ENCODE measurements around the gene DIAPH2. TPM values are rescaled to one million over a fixed set of nuclear protein-coding genes. Genes with fewer than 3 reads are reported as not detected.

DIAPH2 gene
- total RNA-seq, 2 experiments from 2014 or later, result 10.0 to 10.6 TPM

- no peak for DNase-seq
- no peaks in the 10 kb centered on the region for H3K27me3 Mint-ChIP-seq
- no peaks in the 10 kb centered on the region for H3K4me1 Mint-ChIP-seq (ENCODE audit: low read depth)
- CTCF ChIA-PET, result no interaction called here
- H3K27ac Mint-ChIP-seq, result no peak overlapping the region
- H3K36me3 Mint-ChIP-seq, result peaks cover 2% of the 10 kb centered on the region
- H3K4me3 Mint-ChIP-seq, result no peak overlapping the region
- no peaks in the 10 kb centered on the region for H3K9me3 Mint-ChIP-seq
- POLR2A ChIA-PET, result no interaction called here
- intact Hi-C loops (cut with micrococcal nuclease), result no loop called here
Measured at GRCh38 chrX:96918864-96919263, 234.2 kb downstream of the DIAPH2 start.

DNA sequence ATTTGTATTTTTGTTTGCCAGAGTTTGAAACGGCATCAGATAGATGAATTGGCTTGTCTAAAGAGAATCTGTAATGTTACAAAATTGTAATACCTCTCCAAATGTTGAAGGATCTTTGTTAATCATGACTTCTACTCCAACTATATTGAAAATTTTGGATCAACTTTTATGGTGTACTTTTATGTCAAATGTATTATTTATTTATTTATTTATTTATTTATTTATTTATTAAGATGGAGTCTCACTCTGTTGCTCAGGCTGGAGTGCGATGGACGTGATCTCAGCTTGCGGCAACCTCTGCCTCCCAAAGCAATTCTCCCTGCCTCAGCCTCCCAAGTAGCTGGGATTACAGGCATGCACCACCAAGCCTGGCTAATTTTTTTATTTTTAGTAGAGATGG is 235.0 kb downstream of the DIAPH2 start:
- Mint-ChIP-seq H3K27ac (no peak overlapping the region), H3K27me3 (no peaks in the 10 kb centered on the region), H3K9me3 (no peaks in the 10 kb centered on the region), H3K4me1 (ENCODE audit: low read depth) (no peaks in the 10 kb centered on the region), H3K36me3 (peaks cover 2% of the 10 kb centered on the region), H3K4me3 (no peak overlapping the region)
- DNase-seq, result no peak
- CTCF ChIA-PET, result no interaction called here
- intact Hi-C loops (cut with micrococcal nuclease), result no loop called here
- POLR2A ChIA-PET, result no interaction called here

- Mint-ChIP-seq H3K4me3 (no peak overlapping the region), H3K36me3 (peaks cover 7% of the 10 kb centered on the region), H3K27ac (no peak overlapping the region), H3K9me3 (peaks cover 2% of the 10 kb centered on the region), H3K4me1 (ENCODE audit: low read depth) (no peaks in the 10 kb centered on the region), H3K27me3 (no peaks in the 10 kb centered on the region)
- POLR2A ChIA-PET, result no interaction called here
- DNase-seq, result no peak
- intact Hi-C loops (cut with micrococcal nuclease), result no loop called here
- CTCF ChIA-PET, result no interaction called here
Measured at GRCh38 chrX:96924581-96924980, 239.9 kb downstream of the DIAPH2 start.

DNA sequence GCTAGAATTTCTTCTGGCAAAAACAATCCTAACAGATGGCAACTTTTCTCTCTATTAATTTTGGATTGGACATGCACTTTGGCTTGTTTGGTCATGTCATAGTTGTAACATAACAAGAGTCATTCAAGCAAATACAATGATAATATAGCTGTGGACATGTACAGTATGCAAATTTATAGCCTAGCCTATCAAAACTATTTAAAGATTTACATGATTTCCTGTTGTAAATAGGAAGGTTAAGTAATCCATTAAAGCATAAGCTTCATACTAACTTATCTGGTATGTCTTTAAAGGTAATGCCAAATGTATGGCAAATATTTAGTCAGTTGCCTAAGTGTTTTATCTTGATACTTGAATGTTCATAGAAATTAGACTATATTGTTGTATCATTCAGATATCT is 244.4 kb downstream of the DIAPH2 start:
- H3K36me3 Mint-ChIP-seq, result peaks cover 8% of the 10 kb centered on the region
- ChIA-PET POLR2A (no interaction called here), CTCF (no interaction called here)
- H3K27ac Mint-ChIP-seq, result no peak overlapping the region
- intact Hi-C loops (cut with micrococcal nuclease), result no loop called here
- H3K4me1 Mint-ChIP-seq (ENCODE audit: low read depth), result no peaks in the 10 kb centered on the region
- H3K4me3 Mint-ChIP-seq, result no peak overlapping the region
- peaks cover 2% of the 10 kb centered on the region for H3K9me3 Mint-ChIP-seq
- no peaks in the 10 kb centered on the region for H3K27me3 Mint-ChIP-seq
- no peak for DNase-seq

- CTCF ChIA-PET, result no interaction called here
- H3K27me3 Mint-ChIP-seq, result no peaks in the 10 kb centered on the region
- no peak overlapping the region for H3K27ac Mint-ChIP-seq
- DNase-seq, result no peak
- no peak overlapping the region for H3K4me3 Mint-ChIP-seq
- H3K4me1 Mint-ChIP-seq (ENCODE audit: low read depth), result no peaks in the 10 kb centered on the region
- H3K36me3 Mint-ChIP-seq, result peaks cover 43% of the 10 kb centered on the region
- intact Hi-C loops (cut with micrococcal nuclease), result no loop called here
- POLR2A ChIA-PET, result no interaction called here
- H3K9me3 Mint-ChIP-seq, result peaks cover 25% of the 10 kb centered on the region
Measured at GRCh38 chrX:96957718-96958117, 273.1 kb downstream of the DIAPH2 start.

DNA sequence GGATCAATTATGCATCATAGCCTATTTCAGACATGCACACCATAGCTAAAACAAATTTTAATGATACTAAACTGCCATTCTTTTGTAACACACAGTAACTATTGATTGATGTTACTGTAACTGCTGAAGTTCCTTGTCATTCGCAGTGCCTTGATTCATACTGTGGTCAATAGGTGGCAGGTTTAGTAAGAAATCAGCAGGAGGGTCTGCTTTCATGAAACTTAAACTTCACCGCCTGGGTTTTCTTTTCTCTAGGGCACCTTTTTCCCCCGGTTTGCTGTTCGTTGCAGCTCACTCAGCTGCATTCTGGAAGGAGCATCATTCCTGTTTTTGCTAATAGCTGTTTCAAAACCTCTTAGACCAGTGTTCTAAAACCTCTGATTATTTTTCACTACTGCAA is 287.2 kb downstream of the DIAPH2 start:
- intact Hi-C loops (cut with micrococcal nuclease), result no loop called here
- Mint-ChIP-seq H3K36me3 (peaks cover 20% of the 10 kb centered on the region), H3K4me3 (no peak overlapping the region), H3K4me1 (ENCODE audit: low read depth) (no peaks in the 10 kb centered on the region), H3K27ac (no peak overlapping the region), H3K27me3 (no peaks in the 10 kb centered on the region), H3K9me3 (no peaks in the 10 kb centered on the region)
- CTCF ChIA-PET, result no interaction called here
- no peak for DNase-seq
- POLR2A ChIA-PET, result no interaction called here

GRCh38 chrX:96978906-96979305 is 294.3 kb downstream of the DIAPH2 start:
- intact Hi-C loops (cut with micrococcal nuclease), result no loop called here
- Mint-ChIP-seq H3K36me3 (peaks cover 3% of the 10 kb centered on the region), H3K4me3 (no peak overlapping the region), H3K27me3 (no peaks in the 10 kb centered on the region), H3K27ac (no peak overlapping the region), H3K9me3 (no peaks in the 10 kb centered on the region), H3K4me1 (ENCODE audit: low read depth) (no peaks in the 10 kb centered on the region)
- ChIA-PET POLR2A (no interaction called here), CTCF (no interaction called here)
- no peak for DNase-seq

DNA sequence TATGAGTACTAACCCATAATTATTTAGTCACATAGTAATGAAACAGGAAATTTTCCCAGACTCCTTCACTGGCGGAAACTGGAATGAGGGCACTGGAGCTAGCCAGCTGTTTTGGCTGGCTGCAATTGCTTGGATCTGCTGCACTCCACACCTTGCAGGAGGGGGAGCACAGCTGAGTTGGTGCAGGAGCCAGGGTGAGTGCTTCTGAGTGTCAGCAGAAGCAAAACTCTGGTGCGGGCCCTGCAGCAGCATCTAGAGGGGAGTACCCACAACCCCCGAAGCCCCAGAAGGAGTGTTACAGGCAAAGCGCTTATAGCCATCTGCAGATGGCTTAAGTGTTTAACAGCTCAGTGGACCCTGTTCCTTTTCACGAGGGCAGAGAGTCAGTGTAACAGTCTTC is 295.1 kb downstream of the DIAPH2 start:
- Mint-ChIP-seq H3K27ac (no peak overlapping the region), H3K4me3 (no peak overlapping the region), H3K36me3 (peaks cover 3% of the 10 kb centered on the region), H3K9me3 (no peaks in the 10 kb centered on the region), H3K4me1 (ENCODE audit: low read depth) (no peaks in the 10 kb centered on the region), H3K27me3 (no peaks in the 10 kb centered on the region)
- ChIA-PET POLR2A (no interaction called here), CTCF (no interaction called here)
- intact Hi-C loops (cut with micrococcal nuclease), result no loop called here
- no peak for DNase-seq

DNA sequence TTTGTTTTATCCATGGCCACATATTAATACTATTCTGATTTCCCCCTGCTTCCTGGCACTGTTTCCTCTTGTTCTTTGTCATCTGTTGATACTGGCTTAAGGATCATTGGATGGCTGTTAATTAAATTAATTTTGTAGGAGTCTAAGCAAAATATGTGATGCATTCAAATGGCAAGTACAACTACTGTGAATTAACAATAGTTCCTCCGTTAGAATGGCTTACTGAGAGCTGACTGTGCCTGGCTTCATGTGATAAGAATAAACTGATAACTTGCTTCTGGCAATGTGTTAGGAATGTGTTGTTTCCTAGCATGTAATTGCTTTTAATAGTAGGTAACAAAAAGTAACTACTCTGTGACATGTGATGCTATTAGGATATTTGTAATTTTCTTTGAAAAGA is 297.5 kb downstream of the DIAPH2 start:
- H3K4me1 Mint-ChIP-seq (ENCODE audit: low read depth), result no peaks in the 10 kb centered on the region
- H3K27me3 Mint-ChIP-seq, result no peaks in the 10 kb centered on the region
- ChIA-PET POLR2A (no interaction called here), CTCF (no interaction called here)
- DNase-seq, result no peak
- H3K9me3 Mint-ChIP-seq, result no peaks in the 10 kb centered on the region
- H3K36me3 Mint-ChIP-seq, result peaks cover 3% of the 10 kb centered on the region
- H3K4me3 Mint-ChIP-seq, result no peak overlapping the region
- intact Hi-C loops (cut with micrococcal nuclease), result no loop called here
- no peak overlapping the region for H3K27ac Mint-ChIP-seq

GRCh38 chrX:96984538-96984937 is 299.9 kb downstream of the DIAPH2 start:
- Mint-ChIP-seq H3K4me3 (no peak overlapping the region), H3K27me3 (no peaks in the 10 kb centered on the region), H3K27ac (no peak overlapping the region), H3K36me3 (peaks cover 3% of the 10 kb centered on the region), H3K9me3 (no peaks in the 10 kb centered on the region), H3K4me1 (ENCODE audit: low read depth) (no peaks in the 10 kb centered on the region)
- intact Hi-C loops (cut with micrococcal nuclease), result no loop called here
- ChIA-PET CTCF (no interaction called here), POLR2A (no interaction called here)
- DNase-seq, result no peak

- peaks cover 3% of the 10 kb centered on the region for H3K36me3 Mint-ChIP-seq
- DNase-seq, result no peak
- no peaks in the 10 kb centered on the region for H3K27me3 Mint-ChIP-seq
- CTCF ChIA-PET, result no interaction called here
- H3K4me1 Mint-ChIP-seq (ENCODE audit: low read depth), result no peaks in the 10 kb centered on the region
- intact Hi-C loops (cut with micrococcal nuclease), result no loop called here
- no peaks in the 10 kb centered on the region for H3K9me3 Mint-ChIP-seq
- H3K4me3 Mint-ChIP-seq, result no peak overlapping the region
- no peak overlapping the region for H3K27ac Mint-ChIP-seq
- POLR2A ChIA-PET, result no interaction called here
Measured at GRCh38 chrX:96985046-96985445, 300.4 kb downstream of the DIAPH2 start.

DNA sequence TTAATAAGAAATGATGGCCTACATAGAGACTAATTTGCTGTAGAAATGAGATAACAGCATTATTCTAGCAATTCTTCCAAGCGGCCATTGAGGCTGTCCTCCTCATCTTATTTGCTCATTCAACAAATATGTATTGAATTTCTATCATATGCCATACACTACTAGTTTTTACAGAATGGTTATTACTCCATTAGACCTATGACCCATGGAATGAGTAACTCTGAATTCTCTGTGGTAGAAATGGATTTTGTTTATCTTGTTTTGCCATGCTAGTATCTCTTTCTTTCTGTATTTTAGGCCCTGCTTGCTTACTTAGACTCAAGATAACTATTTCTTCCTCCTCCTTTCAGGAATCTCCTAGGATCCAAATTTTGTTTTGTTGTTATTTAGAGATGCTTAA is 302.6 kb downstream of the DIAPH2 start:
- ChIA-PET CTCF (no interaction called here), POLR2A (no interaction called here)
- Mint-ChIP-seq H3K4me3 (no peak overlapping the region), H3K27me3 (no peaks in the 10 kb centered on the region), H3K36me3 (peaks cover 3% of the 10 kb centered on the region), H3K27ac (no peak overlapping the region), H3K9me3 (no peaks in the 10 kb centered on the region), H3K4me1 (ENCODE audit: low read depth) (no peaks in the 10 kb centered on the region)
- DNase-seq, result no peak
- intact Hi-C loops (cut with micrococcal nuclease), result no loop called here

- no peaks in the 10 kb centered on the region for H3K27me3 Mint-ChIP-seq
- no peak for DNase-seq
- H3K4me1 Mint-ChIP-seq (ENCODE audit: low read depth), result no peaks in the 10 kb centered on the region
- H3K36me3 Mint-ChIP-seq, result peaks cover 4% of the 10 kb centered on the region
- CTCF ChIA-PET, result no interaction called here
- POLR2A ChIA-PET, result no interaction called here
- H3K27ac Mint-ChIP-seq, result no peak overlapping the region
- no peak overlapping the region for H3K4me3 Mint-ChIP-seq
- intact Hi-C loops (cut with micrococcal nuclease), result no loop called here
- no peaks in the 10 kb centered on the region for H3K9me3 Mint-ChIP-seq
Measured at GRCh38 chrX:96989830-96990571, 305.4 kb downstream of the DIAPH2 start.

DNA sequence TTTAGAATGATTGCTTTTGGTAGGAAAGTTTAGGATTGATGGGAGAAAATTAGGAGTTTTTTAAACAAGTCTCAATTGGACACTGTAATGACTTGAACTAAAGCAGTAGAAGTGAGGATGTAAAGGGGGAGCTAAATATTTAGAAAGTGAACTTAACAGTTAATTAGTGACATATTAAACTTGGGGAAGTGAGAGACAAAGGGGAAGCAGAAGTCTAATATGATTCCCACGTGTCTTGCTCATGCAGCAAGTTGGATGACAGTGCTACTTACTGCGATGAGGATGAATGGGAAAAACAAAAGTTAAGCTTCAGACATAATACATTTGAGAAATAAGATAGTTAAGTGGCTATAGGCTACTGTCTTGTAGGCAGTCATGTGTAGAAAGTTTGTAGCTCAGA is 309.5 kb downstream of the DIAPH2 start:
- CTCF ChIA-PET, result no interaction called here
- DNase-seq, result no peak
- intact Hi-C loops (cut with micrococcal nuclease), result no loop called here
- Mint-ChIP-seq H3K27me3 (no peaks in the 10 kb centered on the region), H3K4me1 (ENCODE audit: low read depth) (no peaks in the 10 kb centered on the region), H3K27ac (no peak overlapping the region), H3K4me3 (no peak overlapping the region), H3K9me3 (no peaks in the 10 kb centered on the region), H3K36me3 (peaks cover 1% of the 10 kb centered on the region)
- POLR2A ChIA-PET, result no interaction called here

All from activated CD4-positive, alpha-beta memory T cell treated with anti-CD3 and anti-CD28 coated beads for 36 hours (primary cell).